HepG2 (cell line): Measurements from ENCODE around the gene P2RY6. TPM values are rescaled to one million over a fixed set of nuclear protein-coding genes. Genes with fewer than 3 reads are reported as not detected.

ENCODE experiments used
- AGO1 ChIP-seq: fragments of 200-400 bp; formaldehyde crosslinking; IDR thresholded peaks from 2 replicates; pipeline ENCODE4 v1.6.1; 2017; ENCODE audit warnings: mild to moderate bottlenecking, low read depth, low read length, moderate library complexity; ENCODE audit not compliant: poor library complexity, severe bottlenecking
- ASH2L ChIP-seq: fragments of 300-600, 200-600 bp; sonication (generic); IDR thresholded peaks from 2 replicates; pipeline ENCODE4 v1.7.0; 2017; ENCODE audit warnings: low read depth, mild to moderate bottlenecking, moderate library complexity, mixed read lengths, low read length; ENCODE audit not compliant: insufficient read length
- CREB3 ChIP-seq: sonication (generic); formaldehyde crosslinking; IDR thresholded peaks from 2 replicates; pipeline ENCODE4 v1.5.0; 2020; ENCODE audit warnings: missing genetic modification reagents
- GFI1 ChIP-seq: sonication (generic); formaldehyde crosslinking; IDR thresholded peaks from 2 replicates; pipeline ENCODE4 v1.5.0; 2020; ENCODE audit warnings: missing genetic modification reagents, mild to moderate bottlenecking, borderline replicate concordance
- GPN1 ChIP-seq: sonication (generic); formaldehyde crosslinking; IDR thresholded peaks from 2 replicates; pipeline ENCODE4 v1.5.1; 2020; ENCODE audit warnings: missing genetic modification reagents, borderline replicate concordance
- REPIN1 ChIP-seq: sonication (generic); formaldehyde crosslinking; IDR thresholded peaks from 2 replicates; pipeline ENCODE4 v1.8.0; 2022; ENCODE audit warnings: missing genetic modification reagents, low read depth, mild to moderate bottlenecking, borderline replicate concordance
- SNAPC5 ChIP-seq: sonication (generic); formaldehyde crosslinking; IDR thresholded peaks from 2 replicates; pipeline ENCODE4 v1.8.1; 2023; ENCODE audit warnings: mild to moderate bottlenecking, missing genetic modification reagents, borderline replicate concordance
- SP140L ChIP-seq: sonication (generic); formaldehyde crosslinking; IDR thresholded peaks from 2 replicates; pipeline ENCODE4 v1.4.0; 2020; ENCODE audit warnings: missing genetic modification reagents, borderline replicate concordance
- THAP7 ChIP-seq: sonication (generic); formaldehyde crosslinking; IDR thresholded peaks from 2 replicates; pipeline ENCODE4 v1.8.1; 2023; ENCODE audit warnings: mild to moderate bottlenecking, missing genetic modification reagents
- TOE1 ChIP-seq: sonication (generic); formaldehyde crosslinking; IDR thresholded peaks from 2 replicates; pipeline ENCODE4 v1.4.0; 2020; ENCODE audit warnings: mild to moderate bottlenecking, missing genetic modification reagents
- ZGPAT ChIP-seq: IDR thresholded peaks from 2 replicates; pipeline ENCODE4 v1.6.1; 2016; ENCODE audit warnings: mild to moderate bottlenecking
- ZMYM4 ChIP-seq: sonication (generic); formaldehyde crosslinking; IDR thresholded peaks from 2 replicates; pipeline ENCODE4 v1.8.1; 2023; ENCODE audit warnings: mild to moderate bottlenecking, missing genetic modification reagents
- ZNF687 ChIP-seq: sonication (generic); formaldehyde crosslinking; IDR thresholded peaks from 2 replicates; pipeline ENCODE4 v1.5.1; 2020; ENCODE audit warnings: mild to moderate bottlenecking, missing genetic modification reagents, moderate library complexity
- ZNF800 ChIP-seq: sonication (generic); formaldehyde crosslinking; IDR thresholded peaks from 2 replicates; pipeline ENCODE4 v1.4.0; 2020; ENCODE audit warnings: missing genetic modification reagents
- ZSCAN5A ChIP-seq: sonication (generic); formaldehyde crosslinking; IDR thresholded peaks from 2 replicates; pipeline ENCODE4 v1.8.0; 2022; ENCODE audit warnings: mild to moderate bottlenecking, missing genetic modification reagents, borderline replicate concordance
- polyA plus RNA-seq, 8 experiments: library from polyadenylated mRNA; depleted of rRNA in 3 of 8; stranded (reverse) in 7 of 8; unstranded in 1 of 8; fragments of >200 nt; fragmentation: Illumina TruSeq in 4 of 8; extraction: Trizol in 4 of 8; gene quantifications; 2 replicates each; pipeline versions ENCODE4 v1.2.1 to v1.2.3, GENCODE V29; 2011 to 2016; ENCODE audit warnings: low read depth in 4 of 8, missing spikeins in 1 of 8, mixed read lengths in 1 of 8; ENCODE audit not compliant: insufficient read depth in 1 of 8
- total RNA-seq, 5 experiments: library from RNA; depleted of rRNA; stranded (reverse); fragments of >200 nt; fragmentation: Illumina TruSeq; extraction: Trizol; gene quantifications; 2 replicates each; pipeline ENCODE4 v1.2.3, GENCODE V29; 2016; ENCODE audit warnings: low read depth in 1 of 5

P2RY6 gene
- total and polyA plus RNA-seq, 2 of the 13 experiments (the other 11 are each of a cell fraction or from before 2014, with no cell fraction given) = 0.09 to 0.29 TPM

- TF ChIP-seq AGO1 = no peak
- TF ChIP-seq ZSCAN5A = no peak
- TF ChIP-seq ZMYM4 (CRISPR knock-in tag) = peak; percentile 58
- no peak for TF ChIP-seq SNAPC5
- no peak; the same call in 1 of the 2 replicates for TF ChIP-seq REPIN1
- peak; percentile 89; the same call in 1 of the 2 replicates for TF ChIP-seq ZGPAT (CRISPR knock-in tag)
- 0 out of 2 replicates have a peak, but pooled peaks have one; percentile 28 for TF ChIP-seq THAP7 (CRISPR knock-in tag)
- peak; percentile 87 for TF ChIP-seq ZNF800
- TF ChIP-seq ZNF687 (CRISPR knock-in tag) = peak; percentile 94
- no peak for TF ChIP-seq TOE1 (CRISPR knock-in tag)
- TF ChIP-seq GPN1 = no peak
- no peak for TF ChIP-seq SP140L (CRISPR knock-in tag)
- TF ChIP-seq GFI1 (CRISPR knock-in tag) = no peak; the same call in 1 of the 2 replicates
- TF ChIP-seq ASH2L = no peak
- no peak for TF ChIP-seq CREB3 (CRISPR knock-in tag)
Observed at GRCh38 chr11:73308961-73309919, 37.1 kb downstream of the P2RY6 start (continued).
